ENCODE data around the gene TMEM59L.

The TMEM59L gene

GRCh38 chr19:18607226-18608101 is 5.2 kb upstream of the TMEM59L start (continued):
- TF ChIP-seq, protein P1, sequence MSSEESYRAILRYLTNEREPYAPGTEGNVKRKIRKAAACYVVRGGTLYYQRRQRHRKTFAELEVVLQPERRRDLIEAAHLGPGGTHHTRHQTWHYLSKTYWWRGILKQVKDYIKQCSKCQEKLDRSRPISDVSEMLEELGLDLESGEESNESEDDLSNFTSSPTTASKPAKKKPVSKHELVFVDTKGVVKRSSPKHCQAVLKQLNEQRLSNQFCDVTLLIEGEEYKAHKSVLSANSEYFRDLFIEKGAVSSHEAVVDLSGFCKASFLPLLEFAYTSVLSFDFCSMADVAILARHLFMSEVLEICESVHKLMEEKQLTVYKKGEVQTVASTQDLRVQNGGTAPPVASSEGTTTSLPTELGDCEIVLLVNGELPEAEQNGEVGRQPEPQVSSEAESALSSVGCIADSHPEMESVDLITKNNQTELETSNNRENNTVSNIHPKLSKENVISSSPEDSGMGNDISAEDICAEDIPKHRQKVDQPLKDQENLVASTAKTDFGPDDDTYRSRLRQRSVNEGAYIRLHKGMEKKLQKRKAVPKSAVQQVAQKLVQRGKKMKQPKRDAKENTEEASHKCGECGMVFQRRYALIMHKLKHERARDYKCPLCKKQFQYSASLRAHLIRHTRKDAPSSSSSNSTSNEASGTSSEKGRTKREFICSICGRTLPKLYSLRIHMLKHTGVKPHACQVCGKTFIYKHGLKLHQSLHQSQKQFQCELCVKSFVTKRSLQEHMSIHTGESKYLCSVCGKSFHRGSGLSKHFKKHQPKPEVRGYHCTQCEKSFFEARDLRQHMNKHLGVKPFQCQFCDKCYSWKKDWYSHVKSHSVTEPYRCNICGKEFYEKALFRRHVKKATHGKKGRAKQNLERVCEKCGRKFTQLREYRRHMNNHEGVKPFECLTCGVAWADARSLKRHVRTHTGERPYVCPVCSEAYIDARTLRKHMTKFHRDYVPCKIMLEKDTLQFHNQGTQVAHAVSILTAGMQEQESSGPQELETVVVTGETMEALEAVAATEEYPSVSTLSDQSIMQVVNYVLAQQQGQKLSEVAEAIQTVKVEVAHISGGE (tag by site-specific recombination; conservative IDR thresholded peaks at IDR 0.05; ENCODE audit: low read depth), result 0 out of 2 replicates have a peak, but pooled peaks have one; percentile 5
- TF ChIP-seq ZNF302 (tag by site-specific recombination; IDR thresholded peaks at IDR 0.05; ENCODE audit: low read depth) (no peak), ZNF292 (tag by site-specific recombination; IDR thresholded peaks at IDR 0.05; ENCODE audit: borderline replicate concordance, low read depth) (no peak), ZNF335 (tag by site-specific recombination; conservative IDR thresholded peaks at IDR 0.05) (peak; percentile 75), ZBTB8A (tag by site-specific recombination; IDR thresholded peaks at IDR 0.05) (peak; percentile 68; the same call in 1 of the 2 replicates), PATZ1 (tag by site-specific recombination; IDR thresholded peaks at IDR 0.05) (peak; percentile 75), ZNF239 (tag by site-specific recombination; IDR thresholded peaks at IDR 0.05) (no peak), KLF10 (tag by site-specific recombination; IDR thresholded peaks at IDR 0.05) (0 out of 2 replicates have a peak, but pooled peaks have one; percentile 29), ZNF423 (tag by site-specific recombination; IDR thresholded peaks at IDR 0.05) (no peak), EGR2 (tag by site-specific recombination; IDR thresholded peaks at IDR 0.05; ENCODE audit: low read depth) (peak; percentile 58), ZEB2 (tag by site-specific recombination; IDR thresholded peaks at IDR 0.05) (peak; percentile 68), ZBTB48 (tag by site-specific recombination; IDR thresholded peaks at IDR 0.05) (peak; percentile 77; the same call in 1 of the 2 replicates)
- TF ChIP-seq, protein P2, sequence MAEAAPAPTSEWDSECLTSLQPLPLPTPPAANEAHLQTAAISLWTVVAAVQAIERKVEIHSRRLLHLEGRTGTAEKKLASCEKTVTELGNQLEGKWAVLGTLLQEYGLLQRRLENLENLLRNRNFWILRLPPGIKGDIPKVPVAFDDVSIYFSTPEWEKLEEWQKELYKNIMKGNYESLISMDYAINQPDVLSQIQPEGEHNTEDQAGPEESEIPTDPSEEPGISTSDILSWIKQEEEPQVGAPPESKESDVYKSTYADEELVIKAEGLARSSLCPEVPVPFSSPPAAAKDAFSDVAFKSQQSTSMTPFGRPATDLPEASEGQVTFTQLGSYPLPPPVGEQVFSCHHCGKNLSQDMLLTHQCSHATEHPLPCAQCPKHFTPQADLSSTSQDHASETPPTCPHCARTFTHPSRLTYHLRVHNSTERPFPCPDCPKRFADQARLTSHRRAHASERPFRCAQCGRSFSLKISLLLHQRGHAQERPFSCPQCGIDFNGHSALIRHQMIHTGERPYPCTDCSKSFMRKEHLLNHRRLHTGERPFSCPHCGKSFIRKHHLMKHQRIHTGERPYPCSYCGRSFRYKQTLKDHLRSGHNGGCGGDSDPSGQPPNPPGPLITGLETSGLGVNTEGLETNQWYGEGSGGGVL (tag by site-specific recombination; IDR thresholded peaks at IDR 0.05), result 0 out of 2 replicates have a peak, but pooled peaks have one; percentile 4
- TF ChIP-seq, protein P3, sequence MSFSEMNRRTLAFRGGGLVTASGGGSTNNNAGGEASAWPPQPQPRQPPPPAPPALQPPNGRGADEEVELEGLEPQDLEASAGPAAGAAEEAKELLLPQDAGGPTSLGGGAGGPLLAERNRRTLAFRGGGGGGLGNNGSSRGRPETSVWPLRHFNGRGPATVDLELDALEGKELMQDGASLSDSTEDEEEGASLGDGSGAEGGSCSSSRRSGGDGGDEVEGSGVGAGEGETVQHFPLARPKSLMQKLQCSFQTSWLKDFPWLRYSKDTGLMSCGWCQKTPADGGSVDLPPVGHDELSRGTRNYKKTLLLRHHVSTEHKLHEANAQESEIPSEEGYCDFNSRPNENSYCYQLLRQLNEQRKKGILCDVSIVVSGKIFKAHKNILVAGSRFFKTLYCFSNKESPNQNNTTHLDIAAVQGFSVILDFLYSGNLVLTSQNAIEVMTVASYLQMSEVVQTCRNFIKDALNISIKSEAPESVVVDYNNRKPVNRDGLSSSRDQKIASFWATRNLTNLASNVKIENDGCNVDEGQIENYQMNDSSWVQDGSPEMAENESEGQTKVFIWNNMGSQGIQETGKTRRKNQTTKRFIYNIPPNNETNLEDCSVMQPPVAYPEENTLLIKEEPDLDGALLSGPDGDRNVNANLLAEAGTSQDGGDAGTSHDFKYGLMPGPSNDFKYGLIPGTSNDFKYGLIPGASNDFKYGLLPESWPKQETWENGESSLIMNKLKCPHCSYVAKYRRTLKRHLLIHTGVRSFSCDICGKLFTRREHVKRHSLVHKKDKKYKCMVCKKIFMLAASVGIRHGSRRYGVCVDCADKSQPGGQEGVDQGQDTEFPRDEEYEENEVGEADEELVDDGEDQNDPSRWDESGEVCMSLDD (tag by site-specific recombination; IDR thresholded peaks at IDR 0.05), result peak; percentile 19; the same call in 1 of the 2 replicates
- TF ChIP-seq, protein P4, sequence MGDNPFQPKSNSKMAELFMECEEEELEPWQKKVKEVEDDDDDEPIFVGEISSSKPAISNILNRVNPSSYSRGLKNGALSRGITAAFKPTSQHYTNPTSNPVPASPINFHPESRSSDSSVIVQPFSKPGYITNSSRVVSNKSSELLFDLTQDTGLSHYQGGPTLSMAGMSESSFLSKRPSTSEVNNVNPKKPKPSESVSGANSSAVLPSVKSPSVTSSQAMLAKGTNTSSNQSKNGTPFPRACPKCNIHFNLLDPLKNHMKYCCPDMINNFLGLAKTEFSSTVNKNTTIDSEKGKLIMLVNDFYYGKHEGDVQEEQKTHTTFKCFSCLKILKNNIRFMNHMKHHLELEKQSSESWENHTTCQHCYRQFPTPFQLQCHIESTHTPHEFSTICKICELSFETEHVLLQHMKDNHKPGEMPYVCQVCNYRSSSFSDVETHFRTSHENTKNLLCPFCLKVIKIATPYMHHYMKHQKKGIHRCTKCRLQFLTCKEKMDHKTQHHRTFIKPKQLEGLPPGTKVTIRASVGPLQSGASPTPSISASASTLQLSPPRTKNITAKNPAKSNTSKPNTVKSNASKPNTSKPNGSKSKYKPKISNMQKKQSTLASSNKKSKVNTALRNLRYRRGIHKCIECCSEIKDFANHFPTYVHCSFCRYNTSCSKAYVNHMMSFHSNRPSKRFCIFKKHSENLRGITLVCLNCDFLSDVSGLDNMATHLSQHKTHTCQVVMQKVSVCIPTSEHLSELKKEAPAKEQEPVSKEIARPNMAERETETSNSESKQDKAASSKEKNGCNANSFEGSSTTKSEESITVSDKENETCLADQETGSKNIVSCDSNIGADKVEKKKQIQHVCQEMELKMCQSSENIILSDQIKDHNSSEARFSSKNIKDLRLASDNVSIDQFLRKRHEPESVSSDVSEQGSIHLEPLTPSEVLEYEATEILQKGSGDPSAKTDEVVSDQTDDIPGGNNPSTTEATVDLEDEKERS (tag by site-specific recombination; IDR thresholded peaks at IDR 0.05), result no peak
- TF ChIP-seq, protein P5, sequence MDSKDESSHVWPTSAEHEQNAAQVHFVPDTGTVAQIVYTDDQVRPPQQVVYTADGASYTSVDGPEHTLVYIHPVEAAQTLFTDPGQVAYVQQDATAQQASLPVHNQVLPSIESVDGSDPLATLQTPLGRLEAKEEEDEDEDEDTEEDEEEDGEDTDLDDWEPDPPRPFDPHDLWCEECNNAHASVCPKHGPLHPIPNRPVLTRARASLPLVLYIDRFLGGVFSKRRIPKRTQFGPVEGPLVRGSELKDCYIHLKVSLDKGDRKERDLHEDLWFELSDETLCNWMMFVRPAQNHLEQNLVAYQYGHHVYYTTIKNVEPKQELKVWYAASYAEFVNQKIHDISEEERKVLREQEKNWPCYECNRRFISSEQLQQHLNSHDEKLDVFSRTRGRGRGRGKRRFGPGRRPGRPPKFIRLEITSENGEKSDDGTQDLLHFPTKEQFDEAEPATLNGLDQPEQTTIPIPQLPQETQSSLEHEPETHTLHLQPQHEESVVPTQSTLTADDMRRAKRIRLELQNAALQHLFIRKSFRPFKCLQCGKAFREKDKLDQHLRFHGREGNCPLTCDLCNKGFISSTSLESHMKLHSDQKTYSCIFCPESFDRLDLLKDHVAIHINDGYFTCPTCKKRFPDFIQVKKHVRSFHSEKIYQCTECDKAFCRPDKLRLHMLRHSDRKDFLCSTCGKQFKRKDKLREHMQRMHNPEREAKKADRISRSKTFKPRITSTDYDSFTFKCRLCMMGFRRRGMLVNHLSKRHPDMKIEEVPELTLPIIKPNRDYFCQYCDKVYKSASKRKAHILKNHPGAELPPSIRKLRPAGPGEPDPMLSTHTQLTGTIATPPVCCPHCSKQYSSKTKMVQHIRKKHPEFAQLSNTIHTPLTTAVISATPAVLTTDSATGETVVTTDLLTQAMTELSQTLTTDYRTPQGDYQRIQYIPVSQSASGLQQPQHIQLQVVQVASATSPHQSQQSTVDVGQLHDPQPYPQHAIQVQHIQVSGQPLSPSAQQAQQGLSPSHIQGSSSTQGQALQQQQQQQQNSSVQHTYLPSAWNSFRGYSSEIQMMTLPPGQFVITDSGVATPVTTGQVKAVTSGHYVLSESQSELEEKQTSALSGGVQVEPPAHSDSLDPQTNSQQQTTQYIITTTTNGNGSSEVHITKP (tag by site-specific recombination; IDR thresholded peaks at IDR 0.05), result peak; percentile 70
